GM23338 (cell line): ENCODE data around the gene TOX2. TPM values are rescaled to one million over a fixed set of nuclear protein-coding genes. Genes with fewer than 3 reads are reported as not detected.

ENCODE experiments used
- ATAC-seq: fragments of 200-7000 bp; cut with Tn5 transposase; 3 replicates; pipeline ENCODE4 v1.9.1; 2020
- DNase-seq: peaks from one replicate; pipeline ENCODE4 v3.0.0-alpha.2; 2015; ENCODE audit warnings: low spot score
- H2AFZ ChIP-seq: fragments of 200-600 bp; sonication (generic); 2 replicates; pipeline ENCODE4 v1.8.0; 2016; ENCODE audit warnings: antibody characterized with exemption, mild to moderate bottlenecking, moderate library complexity
- H3F3A ChIP-seq: fragments of 200-600 bp; sonication (generic); replicated peaks from 2 replicates; pipeline ENCODE4 v1.8.0; 2017; ENCODE audit warnings: antibody characterized with exemption, mixed run types, low read depth
- H3K27ac ChIP-seq: fragments of 200-600 bp; sonication (generic); 2 replicates; pipeline ENCODE4 v1.6.1; 2016; ENCODE audit warnings: low read depth
- H3K27me3 ChIP-seq: fragments of 200-600 bp; sonication (generic); 2 replicates; pipeline ENCODE4 v1.8.0; 2016; ENCODE audit warnings: mild to moderate bottlenecking, mixed run types, moderate library complexity; ENCODE audit not compliant: insufficient read depth
- H3K36me3 ChIP-seq: fragments of 200-600 bp; sonication (generic); 2 replicates; pipeline ENCODE4 v1.8.0; 2016; ENCODE audit warnings: mild to moderate bottlenecking; ENCODE audit not compliant: insufficient read depth
- H3K4me1 ChIP-seq: fragments of 200-600 bp; sonication (generic); 2 replicates; pipeline ENCODE4 v1.8.0; 2016; ENCODE audit warnings: mild to moderate bottlenecking, moderate library complexity; ENCODE audit not compliant: insufficient read depth
- H3K4me2 ChIP-seq: fragments of 200-600 bp; sonication (generic); 2 replicates; pipeline ENCODE4 v1.7.1; 2017; ENCODE audit warnings: mixed run types
- H3K4me3 ChIP-seq: fragments of 200-600 bp; sonication (generic); 2 replicates; pipeline ENCODE4 v1.6.1; 2016; ENCODE audit warnings: mixed run types
- H3K79me2 ChIP-seq: fragments of 200-600 bp; sonication (generic); replicated peaks from 2 replicates; pipeline ENCODE4 v1.8.0; 2017; ENCODE audit warnings: mild to moderate bottlenecking; ENCODE audit not compliant: insufficient read depth
- H3K9me2 ChIP-seq: fragments of 200-600 bp; sonication (generic); 2 replicates; pipeline ENCODE4 v1.8.0; 2017; ENCODE audit not compliant: insufficient read depth
- H4K20me1 ChIP-seq: fragments of 200-600 bp; sonication (generic); replicated peaks from 2 replicates; pipeline ENCODE4 v1.8.0; 2017; ENCODE audit warnings: mild to moderate bottlenecking; ENCODE audit not compliant: insufficient read depth
- H3K27ac Mint-ChIP-seq: 2 replicates; pipeline ENCODE4 v1.8.0; 2020; ENCODE audit warnings: inconsistent platforms, mild to moderate bottlenecking, moderate library complexity, mixed read lengths
- H3K27me3 Mint-ChIP-seq: 3 replicates; pipeline ENCODE4 v1.8.0; 2022; ENCODE audit warnings: low read depth, mild to moderate bottlenecking, moderate library complexity, mixed read lengths, inconsistent platforms; ENCODE audit not compliant: insufficient read depth, poor library complexity
- H3K36me3 Mint-ChIP-seq: 3 replicates; pipeline ENCODE4 v1.8.0; 2021; ENCODE audit warnings: low read depth, mild to moderate bottlenecking, inconsistent platforms, moderate library complexity, mixed read lengths
- H3K4me1 Mint-ChIP-seq: 3 replicates; pipeline ENCODE4 v1.8.0; 2020; ENCODE audit warnings: mild to moderate bottlenecking, inconsistent platforms, mixed read lengths
- H3K4me3 Mint-ChIP-seq: 3 replicates; pipeline ENCODE4 v1.8.0; 2021; ENCODE audit warnings: moderate library complexity, mild to moderate bottlenecking, inconsistent platforms, mixed read lengths
- H3K9me3 Mint-ChIP-seq: 3 replicates; pipeline ENCODE4 v1.8.0; 2020; ENCODE audit warnings: moderate library complexity, mild to moderate bottlenecking, inconsistent platforms, mixed read lengths
- CREB1 ChIP-seq: fragments of 250-450 bp; sonication (Bioruptor Pico); IDR thresholded peaks from 2 replicates; pipeline ENCODE4 v1.5.0; 2020; ENCODE audit warnings: low read depth, mild to moderate bottlenecking, moderate library complexity
- ETS1 ChIP-seq: IDR thresholded peaks from 2 replicates; pipeline ENCODE4 v1.6.1; 2016; ENCODE audit warnings: antibody characterized with exemption
- EZH2 ChIP-seq: fragments of 200-600 bp; sonication (generic); IDR thresholded peaks from one replicate; pipeline ENCODE4 v1.8.0; 2017; ENCODE audit warnings: antibody characterized with exemption, mild to moderate bottlenecking, low read depth; ENCODE audit not compliant: unreplicated experiment
- NANOG ChIP-seq: IDR thresholded peaks from 2 replicates; pipeline ENCODE4 v1.6.1; 2016; ENCODE audit warnings: antibody characterized with exemption, borderline replicate concordance
- POLR2AphosphoS5 ChIP-seq: IDR thresholded peaks from 2 replicates; pipeline ENCODE4 v1.6.1; 2016; ENCODE audit warnings: antibody characterized with exemption, low read depth
- STAT1 ChIP-seq: IDR thresholded peaks from one replicate; pipeline ENCODE4 v1.6.1; 2016; ENCODE audit warnings: antibody characterized with exemption; ENCODE audit not compliant: unreplicated experiment
- ZNF114 ChIP-seq: fragments of 250-450 bp; sonication (Bioruptor Pico); IDR thresholded peaks from 2 replicates; pipeline ENCODE4 v1.5.0; 2020; ENCODE audit warnings: mild to moderate bottlenecking, moderate library complexity
- ZNF462 ChIP-seq: fragments of 250-450 bp; sonication (Bioruptor Pico); IDR thresholded peaks from 2 replicates; pipeline ENCODE4 v1.5.0; 2020; ENCODE audit warnings: mild to moderate bottlenecking, moderate library complexity
- polyA plus RNA-seq: library from polyadenylated mRNA; unstranded; fragments of >200 nt; fragmentation: Nextera tagmentation; extraction: Ambion mirVana; gene quantifications from 2 replicates; pipeline ENCODE4 v1.2.1, GENCODE V29; 2016
- total RNA-seq: library from RNA; depleted of rRNA; stranded (reverse); fragments of >200 nt; shearing (Covaris generic); gene quantifications from 2 replicates; pipeline ENCODE4 v1.2.3, GENCODE V29; 2014

TOX2 gene
- total and polyA plus RNA-seq, 2 experiments from 2014 or later: 1.4 to 1.5 TPM

- no peaks in the 10 kb centered on the region for H3K27me3 ChIP-seq
- peaks cover 12% of the 10 kb centered on the region; the same call in 2 of the 3 replicates for H3K4me1 Mint-ChIP-seq
- DNase-seq (no peak), ATAC-seq (no peak)
- no peaks in the 10 kb centered on the region for H3K9me2 ChIP-seq
- no peak overlapping the region for H3K27ac ChIP-seq
- H3K4me3 Mint-ChIP-seq: no peak overlapping the region
- H3K36me3 Mint-ChIP-seq: no peaks in the 10 kb centered on the region; the same call in 2 of the 3 replicates
- no peaks in the 10 kb centered on the region for H3K36me3 ChIP-seq
- no peaks in the 10 kb centered on the region for H3K4me1 ChIP-seq
- no peaks in the 10 kb centered on the region for H3F3A ChIP-seq
- H2AFZ ChIP-seq: no peak overlapping the region
- H4K20me1 ChIP-seq: no peaks in the 10 kb centered on the region
- no peak overlapping the region for H3K4me2 ChIP-seq
- no peaks in the 10 kb centered on the region for H3K9me3 Mint-ChIP-seq
- no peaks in the 10 kb centered on the region for H3K79me2 ChIP-seq
- no peak overlapping the region for H3K4me3 ChIP-seq
- TF ChIP-seq ETS1 (no peak), POLR2AphosphoS5 (no peak), NANOG (no peak), ZNF114 (CRISPR knock-in tag) (no peak), STAT1 (no peak), ZNF462 (CRISPR knock-in tag) (no peak), CREB1 (no peak), EZH2 (no peak)
- H3K27ac Mint-ChIP-seq: no peak overlapping the region
- peaks cover 9% of the 10 kb centered on the region for H3K27me3 Mint-ChIP-seq
Observed at GRCh38 chr20:44028003-44028730, 113.5 kb downstream of the TOX2 start.
